GM12878 (cell line): ENCODE measurements around the gene CEP89. TPM values are rescaled to one million over a fixed set of nuclear protein-coding genes. Genes with fewer than 3 reads are reported as not detected.
"Not testable (repeated sequence)": the region's sequence is repeated elsewhere in the genome, so short reads cannot be mapped to it uniquely, and the experiment has no call there.

Source experiments
- ATAC-seq: fragments of 200-7000 bp; cut with Tn5 transposase; 3 replicates; pipeline ENCODE4 v1.9.1; 2020; ENCODE audit warnings: mild to moderate bottlenecking, moderate library complexity
- BruUV-seq: library from RNA; stranded (reverse); fragments of 400-500 nt; replicated peaks from 2 replicates; lab custom pipeline; 2021; lab: Mats Ljungman, UMichigan
- CTCF ChIA-PET: fragments of 300-600 bp; sonication (Branson Sonifier 250); formaldehyde crosslinking; extraction: SDS; loops from one replicate; lab custom pipeline; 2021; ENCODE audit warnings: inconsistent platforms; lab: Yijun Ruan, JAX
- POLR2A ChIA-PET: fragments of 350-600 bp; formaldehyde crosslinking; extraction: SDS; loops from one replicate; lab custom pipeline; 2021; ENCODE audit warnings: inconsistent platforms; lab: Charles Lee
- RAD21 ChIA-PET: fragments of 300-600 bp; sonication (Branson Sonifier 250); formaldehyde crosslinking; loops from one replicate; lab custom pipeline; 2023; ENCODE audit warnings: antibody characterized with exemption; ENCODE audit not compliant: unreplicated experiment; lab: Charles Lee
- SMC1A ChIA-PET: fragments of 300-600 bp; sonication (Branson Sonifier 250); formaldehyde crosslinking; loops from one replicate; lab custom pipeline; 2023; ENCODE audit not compliant: unreplicated experiment, uncharacterized antibody; lab: Charles Lee
- DNase-seq: peaks from one replicate; pipeline ENCODE4 v3.0.0-alpha.2; 2011; ENCODE audit warnings: low read depth, low spot score
- FAIRE-seq: peaks from 3 replicates; lab custom pipeline; 2011; peaks lifted over from hg19 to GRCh38; lab: Jason Lieb, UNC
- H2AFZ ChIP-seq: 2 replicates; pipeline ENCODE4 v1.6.0; 2011; ENCODE audit warnings: low read depth, low read length, control low read depth; ENCODE audit not compliant: control insufficient read depth
- H3K27ac ChIP-seq: 2 replicates; pipeline ENCODE4 v1.5.1; 2011; ENCODE audit warnings: control low read depth; ENCODE audit not compliant: control insufficient read depth, insufficient read depth
- H3K27me3 ChIP-seq, 2 experiments: replicated peaks in 1 of 2; 2 replicates each; pipeline versions ENCODE4 v1.6.0 to v1.6.1; 2011; ENCODE audit warnings: low read length in 1 of 2; ENCODE audit not compliant: control insufficient read depth in 2 of 2, insufficient read depth in 2 of 2
- H3K36me3 ChIP-seq, 2 experiments: 2 replicates each; pipeline ENCODE4 v1.5.1; 2011; ENCODE audit warnings: low read length in 1 of 2; ENCODE audit not compliant: control insufficient read depth in 2 of 2, insufficient read depth in 2 of 2
- H3K4me1 ChIP-seq: 2 replicates; pipeline ENCODE4 v1.6.1; 2011; ENCODE audit warnings: mild to moderate bottlenecking, low read length, moderate library complexity, mixed read lengths; ENCODE audit not compliant: control insufficient read depth, insufficient read depth
- H3K4me2 ChIP-seq: 2 replicates; pipeline ENCODE4 v1.6.0; 2011; ENCODE audit warnings: control low read depth; ENCODE audit not compliant: control insufficient read depth, insufficient read depth
- H3K4me3 ChIP-seq: fragments of 200-600 bp; sonication (generic); 2 replicates; pipeline ENCODE4 v1.5.1; 2016
- H3K79me2 ChIP-seq: 2 replicates; pipeline ENCODE4 v1.6.0; 2011; ENCODE audit warnings: low read length; ENCODE audit not compliant: control insufficient read depth, insufficient read depth
- H3K9ac ChIP-seq: 2 replicates; pipeline ENCODE4 v1.8.0; 2011; ENCODE audit warnings: low read length, control low read depth, mixed read lengths; ENCODE audit not compliant: control insufficient read depth, insufficient read depth
- H3K9me3 ChIP-seq: replicated peaks from 3 replicates; pipeline ENCODE4 v1.5.1; 2011; ENCODE audit warnings: mild to moderate bottlenecking, low read length; ENCODE audit not compliant: control insufficient read depth, insufficient read depth
- H4K20me1 ChIP-seq: 2 replicates; pipeline ENCODE4 v1.6.0; 2011; ENCODE audit not compliant: control insufficient read depth, insufficient read depth
- CHD4 ChIP-seq: fragments of 200-600 bp; sonication (generic); IDR thresholded peaks from 2 replicates; pipeline ENCODE4 v1.6.1; 2016; ENCODE audit warnings: mild to moderate bottlenecking
- CREM ChIP-seq: IDR thresholded peaks from 2 replicates; pipeline ENCODE4 v1.6.1; 2014; ENCODE audit warnings: antibody characterized with exemption, low read depth
- HDAC6 ChIP-seq: fragments of 200-600 bp; sonication (generic); IDR thresholded peaks from one replicate; pipeline ENCODE4 v1.8.0; 2017; ENCODE audit warnings: antibody characterized with exemption; ENCODE audit not compliant: unreplicated experiment
- KLF5 ChIP-seq: fragments of 450-650 bp; IDR thresholded peaks from 2 replicates; pipeline ENCODE4 v1.6.1; 2014; ENCODE audit warnings: mild to moderate bottlenecking; ENCODE audit not compliant: partially characterized antibody
- NRF1 ChIP-seq: conservative IDR thresholded peaks from 2 replicates; pipeline ENCODE4 v1.6.1; 2011; ENCODE audit warnings: mild to moderate bottlenecking, low read depth, low read length, improper control_type of control experiment
- WGBS: methylation state at CpG from one replicate; pipeline ENCODE4 v1.1.6; 2016; ENCODE audit warnings: low lambda C conversion rate; ENCODE audit not compliant: insufficient replicate concordance, insufficient coverage; ENCODE audit errors: missing lambda C conversion rate; 5-methylcytosine and 5-hydroxymethylcytosine counted together
- in situ Hi-C: fragments of 300-500 bp; cut with MboI; formaldehyde crosslinking; loops from 9 replicates; pipeline ENCODE4 v1.14.3; 2018; ENCODE audit warnings: mixed read lengths
- intact Hi-C: fragments of 100-400 bp; cut with micrococcal nuclease; formaldehyde crosslinking; loops from one replicate; pipeline ENCODE4 v1.14.2; 2022; ENCODE audit not compliant: unreplicated experiment
- polyA plus RNA-seq, 11 experiments: library from polyadenylated mRNA; depleted of rRNA in 4 of 11; unstranded in 6 of 11; stranded (reverse) in 5 of 11; fragments of >200 nt; fragmentation: Nextera tagmentation in 4 of 11; fragmentation: Illumina TruSeq in 1 of 11; extraction: Ambion mirVana in 4 of 11; extraction: Trizol in 1 of 11; gene quantifications; 1 replicate in 1 of 11; 2 replicates in 10 of 11; pipeline versions ENCODE4 v1.2.1 to v1.2.3, GENCODE V29; 2011 to 2016; ENCODE audit warnings: inconsistent platforms in 2 of 11, missing spikeins in 2 of 11, low read depth in 1 of 11
- total RNA-seq, 4 experiments: library from RNA; depleted of rRNA in 3 of 4; stranded (reverse); fragments of >200 nt in 3 of 4; fragmentation: Illumina TruSeq in 1 of 4; extraction: Trizol in 1 of 4; gene quantifications; 2 replicates each; pipeline versions ENCODE4 v1.2.1 to v1.2.3, GENCODE V29; 2013 to 2021

Gene CEP89
- total and polyA plus RNA-seq, 10 of the 15 experiments (the other 5 are each of a cell fraction or from before 2014, with no cell fraction given), result 6.0 to 19.3 (median 10.2) TPM

GRCh38 chr19:32837531-32837930, 134.2 kb downstream of the CEP89 start:
- Histone ChIP-seq H3K27me3 (no peaks in the 10 kb centered on the region), H2AFZ (no peak overlapping the region), H3K79me2 (no peaks in the 10 kb centered on the region), H3K9ac (no peak overlapping the region), H3K4me1 (no peaks in the 10 kb centered on the region), H3K4me3 (no peak overlapping the region)
- intact Hi-C loops, result no loop called here
- BruUV-seq, result no TSS peak
- 58% methylated on average over 7 of the region's 7 CpGs for WGBS
- ChIA-PET CTCF (no interaction called here), POLR2A (no interaction called here)
- TF ChIP-seq KLF5 (no peak), CHD4 (no peak), CREM (no peak), NRF1 (no peak), HDAC6 (no peak)
- TF ChIP-seq, all 136 proteins: peak for 0
- ATAC-seq (no peak), DNase-seq (no peak), FAIRE-seq (no peak)
- no peak overlapping the region for H3K27ac ChIP-seq
- no peaks in the 10 kb centered on the region for H3K36me3 ChIP-seq
- H3K9me3 ChIP-seq, result no peaks in the 10 kb centered on the region; the same call in 2 of the 3 replicates
- RAD21 ChIA-PET, result no interaction called here
- SMC1A ChIA-PET, result no interaction called here
- no peak overlapping the region for H3K4me2 ChIP-seq
- in situ Hi-C loops, result no loop called here
- H4K20me1 ChIP-seq, result no peaks in the 10 kb centered on the region

DNA sequence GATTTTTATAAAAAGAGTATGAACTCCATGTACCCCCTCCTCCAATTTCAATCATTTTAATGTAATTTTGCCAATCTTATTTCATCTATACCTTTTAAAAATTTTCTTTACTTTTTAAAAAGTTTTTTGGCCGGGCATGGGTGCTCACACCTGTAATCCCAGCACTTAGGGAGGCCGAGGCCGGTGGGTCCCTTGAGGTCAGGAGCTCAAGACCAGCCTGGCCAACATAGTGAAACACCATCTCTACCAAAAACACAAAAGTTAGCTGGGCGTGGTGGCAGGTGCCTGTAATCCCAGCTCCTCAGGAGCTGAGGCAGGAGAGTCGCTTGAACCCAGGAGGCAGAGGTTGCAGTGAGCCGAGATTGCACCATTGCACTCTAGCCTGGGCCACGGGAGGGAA, 138.4 kb downstream of the CEP89 start:
- ATAC-seq, FAIRE-seq, POLR2A ChIA-PET, SMC1A ChIA-PET, DNase-seq, H4K20me1 ChIP-seq, H3K4me1 ChIP-seq, H3K36me3 ChIP-seq, CTCF ChIA-PET, H3K9me3 ChIP-seq, H3K4me3 ChIP-seq, H3K4me2 ChIP-seq, H3K27me3 ChIP-seq, H3K27ac ChIP-seq, BruUV-seq, intact Hi-C loops, H3K79me2 ChIP-seq, H3K9ac ChIP-seq, RAD21 ChIA-PET, H2AFZ ChIP-seq, in situ Hi-C loops: not testable (repeated sequence)
- WGBS, result 39% methylated on average over 7 of the region's 7 CpGs

GRCh38 chr19:32832825-32833224, 138.9 kb downstream of the CEP89 start:
- intact Hi-C loops, H3K36me3 ChIP-seq, CTCF ChIA-PET, H3K9ac ChIP-seq, FAIRE-seq, ATAC-seq, H3K4me2 ChIP-seq, H3K79me2 ChIP-seq, DNase-seq, H3K4me1 ChIP-seq, H3K27me3 ChIP-seq, H3K4me3 ChIP-seq, H2AFZ ChIP-seq, H4K20me1 ChIP-seq, in situ Hi-C loops, POLR2A ChIA-PET, BruUV-seq, SMC1A ChIA-PET, H3K9me3 ChIP-seq, RAD21 ChIA-PET, H3K27ac ChIP-seq: not testable (repeated sequence)
- 69% methylated on average over 7 of the region's 7 CpGs for WGBS
